ENCODE data around the gene CCNY.

Gene CCNY

GRCh38 chr10:35552650-35553342 is 216.5 kb downstream of the CCNY start:
- no peak for DNase-seq
- H3K4me3 ChIP-seq (ENCODE audit: low read depth, low read length), result no peak overlapping the region
- no peaks in the 10 kb centered on the region for H3K27me3 ChIP-seq (replicated peaks)
- H3K36me3 ChIP-seq (replicated peaks), result peaks cover 13% of the 10 kb centered on the region
- no peak overlapping the region for H3K27ac ChIP-seq
- in situ Hi-C loops (cut with HindIII; ENCODE audit: low pct_ligation_motif_present, low sequenced_read_pairs), result no loop called here
- TF ChIP-seq CTCF (IDR thresholded peaks at IDR 0.05; ENCODE audit: low read depth, low read length, missing control alignments), result no peak

GRCh38 chr10:35554036-35554435 is 217.7 kb downstream of the CCNY start:
- Histone ChIP-seq H3K27me3 (replicated peaks) (no peaks in the 10 kb centered on the region), H3K27ac (no peak overlapping the region), H3K4me3 (ENCODE audit: low read depth, low read length) (no peak overlapping the region), H3K36me3 (replicated peaks) (peaks cover 13% of the 10 kb centered on the region)
- in situ Hi-C loops (cut with HindIII; ENCODE audit: low pct_ligation_motif_present, low sequenced_read_pairs), result no loop called here
- no peak for TF ChIP-seq CTCF (IDR thresholded peaks at IDR 0.05; ENCODE audit: low read depth, low read length, missing control alignments)
- DNase-seq, result no peak

DNA sequence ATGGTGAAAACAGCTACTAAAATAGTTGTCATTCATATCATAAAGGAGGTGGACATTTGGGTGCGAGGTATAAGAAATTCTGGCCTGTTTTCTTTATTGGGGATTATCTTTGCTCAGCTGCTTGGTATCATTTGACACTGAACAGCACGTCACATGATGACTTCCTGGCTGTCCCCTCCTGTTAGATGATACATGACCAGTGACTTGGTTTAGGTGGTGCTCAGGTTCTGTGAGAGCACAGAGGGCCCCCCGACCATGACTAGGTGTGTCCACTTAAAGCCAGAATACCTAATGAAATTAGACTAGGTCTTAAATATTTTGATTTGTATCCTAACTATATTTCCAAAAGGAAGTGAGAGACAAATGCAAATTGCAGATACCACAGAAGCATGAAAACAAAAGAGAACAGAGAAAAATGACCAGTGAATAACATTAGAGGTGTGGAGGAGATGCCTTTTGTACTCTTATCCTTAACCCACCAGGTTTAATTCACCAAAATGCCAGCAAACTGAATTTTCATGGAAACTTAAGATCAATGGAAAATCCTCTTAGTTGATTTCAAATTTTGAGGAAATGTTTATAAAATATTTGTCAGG is 218.2 kb downstream of the CCNY start:
- no peaks in the 10 kb centered on the region for H3K27me3 ChIP-seq (replicated peaks)
- no peak overlapping the region for H3K27ac ChIP-seq
- in situ Hi-C loops (cut with HindIII; ENCODE audit: low pct_ligation_motif_present, low sequenced_read_pairs), result no loop called here
- TF ChIP-seq CTCF (IDR thresholded peaks at IDR 0.05; ENCODE audit: low read depth, low read length, missing control alignments), result no peak
- H3K36me3 ChIP-seq (replicated peaks), result peaks cover 13% of the 10 kb centered on the region
- no peak overlapping the region for H3K4me3 ChIP-seq (ENCODE audit: low read depth, low read length)
- no peak for DNase-seq

DNA sequence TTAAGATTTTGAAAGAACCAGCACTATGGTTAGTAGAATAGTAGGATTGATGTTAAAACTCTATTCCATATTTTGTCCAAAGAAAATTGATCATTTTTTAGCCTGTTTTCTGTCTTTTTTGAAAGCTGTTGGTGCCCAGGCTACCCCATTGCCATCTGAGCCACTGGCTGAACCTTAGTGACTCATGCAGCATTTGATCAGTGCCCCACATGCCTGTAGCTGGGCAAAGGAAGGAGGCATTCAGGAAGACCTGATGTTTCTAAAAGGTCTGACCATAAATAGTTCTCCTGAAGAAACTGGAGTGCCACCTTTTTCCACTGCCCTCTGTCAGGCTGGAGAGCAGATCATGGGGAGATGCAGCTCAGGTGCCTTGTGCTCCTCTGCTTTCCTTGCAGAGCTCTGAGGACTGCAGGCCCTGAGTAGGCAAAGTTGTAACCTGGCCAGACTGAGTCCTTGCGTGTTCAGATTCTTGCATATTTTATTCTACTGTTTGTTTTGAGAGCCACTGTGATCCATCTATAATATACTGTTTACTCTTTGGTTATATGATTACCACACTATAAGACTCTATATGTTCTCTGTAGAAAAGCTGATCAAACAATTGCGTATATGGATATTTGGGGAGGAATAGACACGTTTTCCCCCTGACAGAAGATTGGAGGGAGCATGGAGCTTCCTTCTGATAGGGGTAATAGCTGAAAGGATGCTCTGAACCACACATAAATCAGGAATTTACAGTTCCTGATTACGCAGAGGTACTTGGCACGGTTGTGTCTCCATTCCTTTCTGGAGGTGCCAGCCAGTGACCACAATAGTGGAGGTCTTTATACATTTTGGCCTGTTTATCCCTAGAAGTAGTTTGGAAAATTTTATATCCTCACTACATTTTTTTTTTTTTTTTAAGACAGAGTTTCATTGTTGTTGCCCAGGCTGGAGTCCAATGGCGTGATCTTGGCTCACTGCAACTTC is 219.9 kb downstream of the CCNY start:
- H3K27ac ChIP-seq, result no peak overlapping the region
- DNase-seq, result no peak
- peaks cover 11% of the 10 kb centered on the region for H3K36me3 ChIP-seq (replicated peaks)
- H3K27me3 ChIP-seq (replicated peaks), result no peaks in the 10 kb centered on the region
- TF ChIP-seq CTCF (IDR thresholded peaks at IDR 0.05; ENCODE audit: low read depth, low read length, missing control alignments), result no peak
- no peak overlapping the region for H3K4me3 ChIP-seq (ENCODE audit: low read depth, low read length)
- in situ Hi-C loops (cut with HindIII; ENCODE audit: low pct_ligation_motif_present, low sequenced_read_pairs), result no loop called here

DNA sequence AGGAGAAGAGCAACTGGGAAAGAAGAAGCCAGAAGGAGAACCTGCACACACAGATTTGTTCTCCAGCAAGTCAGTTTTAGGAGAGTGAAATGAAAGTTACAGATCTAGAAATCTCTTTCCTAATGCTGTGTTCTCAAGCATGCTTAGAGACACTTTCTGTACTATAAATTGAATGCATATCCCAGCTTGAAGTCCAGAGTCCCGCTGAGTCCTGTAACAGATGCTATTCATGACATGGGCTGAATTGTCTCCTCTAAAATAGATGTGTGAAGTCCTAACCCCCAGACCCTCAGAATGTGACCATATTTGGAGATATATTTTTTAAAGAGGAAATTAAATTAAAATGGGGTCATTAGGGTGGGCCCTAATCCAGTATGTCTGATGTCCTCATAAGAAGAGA is 222.0 kb downstream of the CCNY start:
- no peak overlapping the region for H3K4me3 ChIP-seq (ENCODE audit: low read depth, low read length)
- no peak for DNase-seq
- in situ Hi-C loops (cut with HindIII; ENCODE audit: low pct_ligation_motif_present, low sequenced_read_pairs), result no loop called here
- H3K36me3 ChIP-seq (replicated peaks), result peaks cover 6% of the 10 kb centered on the region
- no peaks in the 10 kb centered on the region for H3K27me3 ChIP-seq (replicated peaks)
- TF ChIP-seq CTCF (IDR thresholded peaks at IDR 0.05; ENCODE audit: low read depth, low read length, missing control alignments), result no peak
- no peak overlapping the region for H3K27ac ChIP-seq

Measured in brain microvascular endothelial cell (primary cell).